Spleen (tissue), 7 donors: ENCODE results near the gene ZC3H4.

ENCODE experiments used
- POLR2A ChIP-seq, 3 donors: fragments of 450-650 bp; IDR thresholded peaks; one replicate each; pipeline ENCODE4 v1.5.1; 2017; ENCODE audit warnings: antibody characterized with exemption in 3 of 3, mild to moderate bottlenecking in 1 of 3
- TF ChIP-seq, protein P1 (sequence below), 11 experiments: fragments of 200-600 bp in 7 of 11; fragments of 450-650 bp in 4 of 11; sonication (generic) in 4 of 11; IDR thresholded peaks in 8 of 11; conservative IDR thresholded peaks in 3 of 11; 1 replicate in 7 of 11; 2 replicates in 4 of 11; pipeline versions ENCODE4 v1.4.0 to v1.8.0; 2016 to 2021; ENCODE audit warnings: antibody characterized with exemption in 11 of 11, inconsistent platforms in 4 of 11, mild to moderate bottlenecking in 1 of 11
- donor health status: DM: no; HTN: no; CAD: no; lungs with moderate emphysema.
- donor health status: DM: no; HTN: no; CAD: no.
- donor health status: DM: no; HTN: no; CAD: no.

GRCh38 chr19:47022541-47023447 lies 90.8 kb downstream of the ZC3H4 start:
- TF ChIP-seq, protein P1, sequence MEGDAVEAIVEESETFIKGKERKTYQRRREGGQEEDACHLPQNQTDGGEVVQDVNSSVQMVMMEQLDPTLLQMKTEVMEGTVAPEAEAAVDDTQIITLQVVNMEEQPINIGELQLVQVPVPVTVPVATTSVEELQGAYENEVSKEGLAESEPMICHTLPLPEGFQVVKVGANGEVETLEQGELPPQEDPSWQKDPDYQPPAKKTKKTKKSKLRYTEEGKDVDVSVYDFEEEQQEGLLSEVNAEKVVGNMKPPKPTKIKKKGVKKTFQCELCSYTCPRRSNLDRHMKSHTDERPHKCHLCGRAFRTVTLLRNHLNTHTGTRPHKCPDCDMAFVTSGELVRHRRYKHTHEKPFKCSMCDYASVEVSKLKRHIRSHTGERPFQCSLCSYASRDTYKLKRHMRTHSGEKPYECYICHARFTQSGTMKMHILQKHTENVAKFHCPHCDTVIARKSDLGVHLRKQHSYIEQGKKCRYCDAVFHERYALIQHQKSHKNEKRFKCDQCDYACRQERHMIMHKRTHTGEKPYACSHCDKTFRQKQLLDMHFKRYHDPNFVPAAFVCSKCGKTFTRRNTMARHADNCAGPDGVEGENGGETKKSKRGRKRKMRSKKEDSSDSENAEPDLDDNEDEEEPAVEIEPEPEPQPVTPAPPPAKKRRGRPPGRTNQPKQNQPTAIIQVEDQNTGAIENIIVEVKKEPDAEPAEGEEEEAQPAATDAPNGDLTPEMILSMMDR (IDR thresholded peaks at IDR 0.05 in 8 of 11, conservative IDR thresholded peaks at IDR 0.05 in 3 of 11) = no peak
- TF ChIP-seq POLR2A (IDR thresholded peaks at IDR 0.05) = no peak
